ENCODE measurements around the gene CACNA1C.

CACNA1C gene

DNA sequence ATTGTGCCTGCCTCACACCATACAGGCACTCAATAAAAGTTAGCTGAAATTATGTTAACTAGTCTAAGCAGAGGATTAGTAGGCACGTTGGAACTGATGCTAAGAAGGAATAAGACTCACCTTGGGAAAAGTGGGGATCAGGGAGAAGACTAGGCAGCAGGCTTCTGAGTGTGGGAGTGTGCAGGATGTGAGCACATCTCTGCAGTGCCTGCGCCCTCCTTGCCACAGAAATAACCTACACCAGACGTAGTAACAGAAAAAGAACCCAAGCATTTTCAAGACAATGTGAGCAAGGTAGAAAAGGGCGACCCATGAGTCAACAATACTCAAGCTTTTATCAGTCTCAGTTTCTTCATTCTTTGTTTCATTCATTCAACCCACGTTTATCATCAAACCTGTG, 113.9 kb downstream of the CACNA1C start:
- Histone ChIP-seq H3K4me3 (ENCODE audit: control insufficient read depth in 1 of 7, extremely low read depth in 1 of 7, insufficient read depth in 4 of 7, low read depth in 2 of 7, low read length in 6 of 7) (no peak overlapping the region), H3K27ac (ENCODE audit: insufficient read depth in 1 of 2, low read depth in 1 of 2, low read length in 2 of 2, poor library complexity in 1 of 2, severe bottlenecking in 2 of 2) (no peak overlapping the region), H3K27me3 (replicated peaks in 2 of 5; ENCODE audit: control insufficient read depth in 4 of 5, insufficient read depth in 5 of 5, low read length in 4 of 5) (no peaks in the 10 kb centered on the region), H3K4me1 (ENCODE audit: control extremely low read depth in 1 of 4, control insufficient read depth in 4 of 4, insufficient read depth in 4 of 4, low read length in 3 of 4) (peaks cover 0 to 4% (median 2%) of the 10 kb centered on the region in 4 experiments), H3K36me3 (ENCODE audit: control insufficient read depth in 4 of 4, insufficient read depth in 4 of 4, low read length in 3 of 4) (no peaks in the 10 kb centered on the region), H3K9me3 (ENCODE audit: control extremely low read depth in 1 of 5, control insufficient read depth in 4 of 5, insufficient read depth in 2 of 5, low read depth in 1 of 5, low read length in 4 of 5) (peaks cover 0 to 25% (median 9%) of the 10 kb centered on the region in 5 experiments)
- POLR2A ChIA-PET = no interaction called here
- DNase-seq = no peak
- CTCF ChIA-PET = no interaction called here
- WGBS (ENCODE audit: insufficient coverage) = 100% methylated on average over 2 of the region's 5 CpGs

- no peak for DNase-seq
- no peaks in the 10 kb centered on the region for H3K36me3 ChIP-seq (ENCODE audit: control insufficient read depth in 4 of 4, insufficient read depth in 4 of 4, low read length in 3 of 4)
- H3K4me1 ChIP-seq (ENCODE audit: control extremely low read depth in 1 of 4, control insufficient read depth in 4 of 4, insufficient read depth in 4 of 4, low read length in 3 of 4) = peaks cover 0 to 4% (median 2%) of the 10 kb centered on the region in 4 experiments
- H3K4me3 ChIP-seq (ENCODE audit: control insufficient read depth in 1 of 7, extremely low read depth in 1 of 7, insufficient read depth in 4 of 7, low read depth in 2 of 7, low read length in 6 of 7) = no peak overlapping the region
- POLR2A ChIA-PET = no interaction called here
- CTCF ChIA-PET = no interaction called here
- H3K27ac ChIP-seq (ENCODE audit: insufficient read depth in 1 of 2, low read depth in 1 of 2, low read length in 2 of 2, poor library complexity in 1 of 2, severe bottlenecking in 2 of 2) = no peak overlapping the region
- H3K9me3 ChIP-seq (ENCODE audit: control extremely low read depth in 1 of 5, control insufficient read depth in 4 of 5, insufficient read depth in 2 of 5, low read depth in 1 of 5, low read length in 4 of 5) = peaks cover 0 to 25% (median 9%) of the 10 kb centered on the region in 5 experiments
- H3K27me3 ChIP-seq (replicated peaks in 2 of 5; ENCODE audit: control insufficient read depth in 4 of 5, insufficient read depth in 5 of 5, low read length in 4 of 5) = no peaks in the 10 kb centered on the region
Measured at GRCh38 chr12:2167231-2167630, 114.4 kb downstream of the CACNA1C start.

GRCh38 chr12:2168808-2169207, 116.0 kb downstream of the CACNA1C start:
- WGBS (ENCODE audit: insufficient coverage) = 87% methylated on average over 3 of the region's 6 CpGs
- Histone ChIP-seq H3K36me3 (ENCODE audit: control insufficient read depth in 4 of 4, insufficient read depth in 4 of 4, low read length in 3 of 4) (no peaks in the 10 kb centered on the region), H3K27me3 (replicated peaks in 2 of 5; ENCODE audit: control insufficient read depth in 4 of 5, insufficient read depth in 5 of 5, low read length in 4 of 5) (no peaks in the 10 kb centered on the region), H3K4me1 (ENCODE audit: control extremely low read depth in 1 of 4, control insufficient read depth in 4 of 4, insufficient read depth in 4 of 4, low read length in 3 of 4) (peaks cover 0 to 6% (median 4%) of the 10 kb centered on the region in 4 experiments), H3K4me3 (ENCODE audit: control insufficient read depth in 1 of 7, extremely low read depth in 1 of 7, insufficient read depth in 4 of 7, low read depth in 2 of 7, low read length in 6 of 7) (no peak overlapping the region), H3K27ac (ENCODE audit: insufficient read depth in 1 of 2, low read depth in 1 of 2, low read length in 2 of 2, poor library complexity in 1 of 2, severe bottlenecking in 2 of 2) (no peak overlapping the region), H3K9me3 (ENCODE audit: control extremely low read depth in 1 of 5, control insufficient read depth in 4 of 5, insufficient read depth in 2 of 5, low read depth in 1 of 5, low read length in 4 of 5) (peaks cover 0 to 25% (median 9%) of the 10 kb centered on the region in 5 experiments)
- ChIA-PET CTCF (interaction anchor here (1.1 kb wide), 1 partner anchor 9 kb away, joined by 3 read pairs; no protein-coding TSS in a partner anchor), POLR2A (no interaction called here)
- no peak for DNase-seq

DNA sequence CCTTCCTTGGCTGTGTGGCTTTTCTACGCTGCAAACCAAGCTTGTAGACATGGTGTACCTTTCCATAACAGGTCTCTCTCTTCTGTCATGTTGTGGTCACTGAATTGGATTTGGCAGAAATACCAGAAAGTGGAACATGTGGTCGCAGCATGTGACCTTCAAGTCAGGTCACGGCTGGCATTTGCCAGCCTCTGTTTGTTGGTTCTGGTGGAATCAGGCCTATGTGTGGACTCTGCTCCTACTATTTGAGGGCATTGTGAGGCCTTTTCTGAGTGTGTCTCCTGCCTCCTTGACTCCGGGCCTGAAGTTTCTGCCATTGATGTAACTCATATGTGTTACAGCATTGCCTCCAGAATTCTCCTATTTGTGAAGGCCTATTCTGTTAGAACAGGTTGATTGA, 116.7 kb downstream of the CACNA1C start:
- 98% methylated on average over 4 of the region's 4 CpGs for WGBS (ENCODE audit: insufficient coverage)
- no peak for DNase-seq
- no peak overlapping the region for H3K27ac ChIP-seq (ENCODE audit: insufficient read depth in 1 of 2, low read depth in 1 of 2, low read length in 2 of 2, poor library complexity in 1 of 2, severe bottlenecking in 2 of 2)
- peaks cover 0 to 9% (median 4%) of the 10 kb centered on the region in 4 experiments for H3K4me1 ChIP-seq (ENCODE audit: control extremely low read depth in 1 of 4, control insufficient read depth in 4 of 4, insufficient read depth in 4 of 4, low read length in 3 of 4)
- POLR2A ChIA-PET = no interaction called here
- no peak overlapping the region for H3K4me3 ChIP-seq (ENCODE audit: control insufficient read depth in 1 of 7, extremely low read depth in 1 of 7, insufficient read depth in 4 of 7, low read depth in 2 of 7, low read length in 6 of 7)
- no peaks in the 10 kb centered on the region for H3K36me3 ChIP-seq (ENCODE audit: control insufficient read depth in 4 of 4, insufficient read depth in 4 of 4, low read length in 3 of 4)
- H3K9me3 ChIP-seq (ENCODE audit: control extremely low read depth in 1 of 5, control insufficient read depth in 4 of 5, insufficient read depth in 2 of 5, low read depth in 1 of 5, low read length in 4 of 5) = peaks cover 0 to 25% (median 9%) of the 10 kb centered on the region in 5 experiments
- no peaks in the 10 kb centered on the region for H3K27me3 ChIP-seq (replicated peaks in 2 of 5; ENCODE audit: control insufficient read depth in 4 of 5, insufficient read depth in 5 of 5, low read length in 4 of 5)
- CTCF ChIA-PET = interaction anchor here (1.1 kb wide), 1 partner anchor 10 kb away, joined by 3 read pairs; no protein-coding TSS in a partner anchor

DNA sequence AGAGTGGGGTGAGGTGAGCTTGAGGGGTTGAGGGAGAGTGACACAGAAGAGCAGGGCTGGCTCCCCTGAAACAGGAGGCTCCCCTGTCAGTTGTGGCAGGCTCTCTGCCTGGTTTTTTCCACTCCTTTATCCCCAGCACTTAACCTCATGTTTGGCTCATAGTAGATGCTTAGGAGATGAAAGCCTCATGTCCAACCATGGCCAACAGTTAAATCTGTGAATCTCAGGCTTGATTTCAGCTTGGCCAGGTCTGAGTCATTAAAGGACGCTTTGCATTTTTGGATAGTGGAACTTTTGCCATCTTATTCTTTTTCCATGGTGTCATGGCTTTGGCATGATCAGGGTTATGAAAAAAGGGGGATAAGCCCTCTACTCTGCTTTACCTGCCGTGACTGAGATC, 117.2 kb downstream of the CACNA1C start:
- 100% methylated on average over 2 of the region's 2 CpGs for WGBS (ENCODE audit: insufficient coverage)
- Histone ChIP-seq H3K36me3 (ENCODE audit: control insufficient read depth in 4 of 4, insufficient read depth in 4 of 4, low read length in 3 of 4) (no peaks in the 10 kb centered on the region), H3K9me3 (ENCODE audit: control extremely low read depth in 1 of 5, control insufficient read depth in 4 of 5, insufficient read depth in 2 of 5, low read depth in 1 of 5, low read length in 4 of 5) (peaks cover 0 to 25% (median 9%) of the 10 kb centered on the region in 5 experiments), H3K27me3 (replicated peaks in 2 of 5; ENCODE audit: control insufficient read depth in 4 of 5, insufficient read depth in 5 of 5, low read length in 4 of 5) (no peaks in the 10 kb centered on the region), H3K4me3 (ENCODE audit: control insufficient read depth in 1 of 7, extremely low read depth in 1 of 7, insufficient read depth in 4 of 7, low read depth in 2 of 7, low read length in 6 of 7) (no peak overlapping the region), H3K27ac (ENCODE audit: insufficient read depth in 1 of 2, low read depth in 1 of 2, low read length in 2 of 2, poor library complexity in 1 of 2, severe bottlenecking in 2 of 2) (no peak overlapping the region), H3K4me1 (ENCODE audit: control extremely low read depth in 1 of 4, control insufficient read depth in 4 of 4, insufficient read depth in 4 of 4, low read length in 3 of 4) (peaks cover 0 to 9% (median 4%) of the 10 kb centered on the region in 4 experiments)
- CTCF ChIA-PET = no interaction called here
- POLR2A ChIA-PET = no interaction called here
- DNase-seq = no peak

DNA sequence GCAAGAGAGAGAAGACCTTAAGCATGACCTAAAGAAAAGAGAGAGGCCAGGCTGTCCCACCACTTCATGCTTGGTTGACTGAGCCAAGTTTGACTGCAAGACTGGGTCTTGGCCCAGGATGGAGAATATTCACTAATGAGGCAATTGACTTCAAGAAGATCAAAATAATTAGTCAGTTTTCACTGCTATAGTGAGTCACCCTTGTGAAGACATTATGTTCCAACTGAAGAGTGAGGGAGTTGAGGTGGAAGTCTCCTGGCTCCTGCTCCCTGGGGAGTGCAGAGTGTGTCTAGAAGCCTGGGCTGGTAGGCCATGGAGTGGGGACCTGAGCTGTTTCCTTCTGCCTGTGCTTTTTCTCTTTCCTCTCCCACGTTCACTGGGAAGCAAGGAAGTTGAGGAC, 117.6 kb downstream of the CACNA1C start:
- 100% methylated on average over 1 of the region's 1 CpG for WGBS (ENCODE audit: insufficient coverage)

GRCh38 chr12:2171672-2172426, 119.1 kb downstream of the CACNA1C start:
- CTCF ChIA-PET = interaction anchor here (1.6 kb wide), 1 partner anchor 14 kb away, joined by 4 read pairs; no protein-coding TSS in a partner anchor
- H3K9me3 ChIP-seq (ENCODE audit: control extremely low read depth in 1 of 5, control insufficient read depth in 4 of 5, insufficient read depth in 2 of 5, low read depth in 1 of 5, low read length in 4 of 5) = peaks cover 0 to 16% (median 9%) of the 10 kb centered on the region in 5 experiments
- H3K36me3 ChIP-seq (ENCODE audit: control insufficient read depth in 4 of 4, insufficient read depth in 4 of 4, low read length in 3 of 4) = no peaks in the 10 kb centered on the region
- no peak overlapping the region for H3K27ac ChIP-seq (ENCODE audit: insufficient read depth in 1 of 2, low read depth in 1 of 2, low read length in 2 of 2, poor library complexity in 1 of 2, severe bottlenecking in 2 of 2)
- 96% methylated on average over 11 of the region's 11 CpGs for WGBS (ENCODE audit: insufficient coverage)
- no peak for DNase-seq
- no peaks in the 10 kb centered on the region for H3K27me3 ChIP-seq (replicated peaks in 2 of 5; ENCODE audit: control insufficient read depth in 4 of 5, insufficient read depth in 5 of 5, low read length in 4 of 5)
- peaks cover 0 to 9% (median 4%) of the 10 kb centered on the region in 4 experiments for H3K4me1 ChIP-seq (ENCODE audit: control extremely low read depth in 1 of 4, control insufficient read depth in 4 of 4, insufficient read depth in 4 of 4, low read length in 3 of 4)
- H3K4me3 ChIP-seq (ENCODE audit: control insufficient read depth in 1 of 7, extremely low read depth in 1 of 7, insufficient read depth in 4 of 7, low read depth in 2 of 7, low read length in 6 of 7) = no peak overlapping the region
- POLR2A ChIA-PET = interaction anchor here (0.6 kb wide), 1 partner anchor 1813 kb away, joined by 3 read pairs; no protein-coding TSS in a partner anchor

More for the DNA sequence above, 117.6 kb downstream of the CACNA1C start:
- no peak overlapping the region for H3K27ac ChIP-seq (ENCODE audit: insufficient read depth in 1 of 2, low read depth in 1 of 2, low read length in 2 of 2, poor library complexity in 1 of 2, severe bottlenecking in 2 of 2)
- H3K36me3 ChIP-seq (ENCODE audit: control insufficient read depth in 4 of 4, insufficient read depth in 4 of 4, low read length in 3 of 4) = no peaks in the 10 kb centered on the region
- no peaks in the 10 kb centered on the region for H3K27me3 ChIP-seq (replicated peaks in 2 of 5; ENCODE audit: control insufficient read depth in 4 of 5, insufficient read depth in 5 of 5, low read length in 4 of 5)
- POLR2A ChIA-PET = no interaction called here
- H3K9me3 ChIP-seq (ENCODE audit: control extremely low read depth in 1 of 5, control insufficient read depth in 4 of 5, insufficient read depth in 2 of 5, low read depth in 1 of 5, low read length in 4 of 5) = peaks cover 0 to 25% (median 9%) of the 10 kb centered on the region in 5 experiments
- H3K4me3 ChIP-seq (ENCODE audit: control insufficient read depth in 1 of 7, extremely low read depth in 1 of 7, insufficient read depth in 4 of 7, low read depth in 2 of 7, low read length in 6 of 7) = no peak overlapping the region
- no peak for DNase-seq
- CTCF ChIA-PET = no interaction called here
- H3K4me1 ChIP-seq (ENCODE audit: control extremely low read depth in 1 of 4, control insufficient read depth in 4 of 4, insufficient read depth in 4 of 4, low read length in 3 of 4) = peaks cover 0 to 9% (median 4%) of the 10 kb centered on the region in 4 experiments

Measured in common myeloid progenitor, CD34-positive (primary cell).